Stimulated activated CD4-positive, alpha-beta T cell treated with anti-CD3 and anti-CD28 coated beads, Interleukin-2, amount 100 ng/mL, for 4 hours (primary cell): ENCODE measurements around the gene WNK3.
"Not testable (repeated sequence)": the region's sequence is repeated elsewhere in the genome, so short reads cannot be mapped to it uniquely, and the experiment has no call there.

Experiments used
- DNase-seq: peaks from one replicate; pipeline ENCODE4 v3.0.0-alpha.2; 2020; ENCODE audit warnings: low read depth

The WNK3 gene

GRCh38 chrX:54357414-54358377 lies at the start of gene WNK3:
Gene WNK3 (minus strand): TSS chrX:54358046.
- peak; percentile 46 for DNase-seq

- no peak for DNase-seq
These were observed 49.4 kb upstream of the WNK3 start for GRCh38 chrX:54407266-54407665.

- no peak for DNase-seq
These were observed 39.3 kb upstream of the WNK3 start for GRCh38 chrX:54397113-54397512.

- DNase-seq, result no peak
These were observed 28.5 kb upstream of the WNK3 start for GRCh38 chrX:54386314-54386713.

GRCh38 chrX:54384661-54385060 lies 26.8 kb upstream of the WNK3 start:
- not testable (repeated sequence) for DNase-seq

- DNase-seq, result no peak
These were observed 1.6 kb upstream of the WNK3 start for GRCh38 chrX:54359408-54359807.

GRCh38 chrX:54358424-54359211 lies 772 bp upstream of the WNK3 start:
- peak; percentile 31 for DNase-seq

GRCh38 chrX:54352677-54353076 lies 5.2 kb downstream of the WNK3 start:
- DNase-seq, result no peak

GRCh38 chrX:54337383-54337782 lies 20.5 kb downstream of the WNK3 start:
- DNase-seq, result not testable (repeated sequence)

GRCh38 chrX:54325077-54325476 lies 32.8 kb downstream of the WNK3 start:
- DNase-seq, result no peak

GRCh38 chrX:54320067-54320466 lies 37.8 kb downstream of the WNK3 start:
- no peak for DNase-seq

GRCh38 chrX:54306379-54306778 lies 51.5 kb downstream of the WNK3 start:
- no peak for DNase-seq

GRCh38 chrX:54301516-54301915 lies 56.3 kb downstream of the WNK3 start:
- no peak for DNase-seq

GRCh38 chrX:54294306-54294705 lies 63.5 kb downstream of the WNK3 start:
- no peak for DNase-seq

GRCh38 chrX:54292755-54293154 lies 65.1 kb downstream of the WNK3 start:
- no peak for DNase-seq

GRCh38 chrX:54291758-54292157 lies 66.1 kb downstream of the WNK3 start:
- no peak for DNase-seq

GRCh38 chrX:54288968-54289367 lies 68.9 kb downstream of the WNK3 start:
- DNase-seq, result no peak

- no peak for DNase-seq
These were observed 69.6 kb downstream of the WNK3 start for GRCh38 chrX:54288277-54288676.

- DNase-seq, result no peak
These were observed 76.2 kb downstream of the WNK3 start for GRCh38 chrX:54281676-54282075.

GRCh38 chrX:54280466-54280865 lies 77.4 kb downstream of the WNK3 start:
- no peak for DNase-seq

- DNase-seq, result no peak
These were observed 86.2 kb downstream of the WNK3 start for GRCh38 chrX:54271664-54272063.

GRCh38 chrX:54248309-54248708 lies 109.5 kb downstream of the WNK3 start:
- no peak for DNase-seq

- DNase-seq, result no peak
These were observed 111.0 kb downstream of the WNK3 start for GRCh38 chrX:54246866-54247265.
